HG03521 (cell line): ENCODE data around the gene PPFIA4.

Source experiments
- ATAC-seq: cut with Tn5 transposase; IDR thresholded peaks from one replicate; pipeline ENCODE4 v1.9.1; 2021; ENCODE audit warnings: mild to moderate bottlenecking, moderate library complexity; ENCODE audit not compliant: unreplicated experiment

PPFIA4 gene

GRCh38 chr1:203124546-203125317, 98.4 kb downstream of the PPFIA4 start:
- no peak for ATAC-seq

- ATAC-seq = no peak
These were observed 100.0 kb downstream of the PPFIA4 start for GRCh38 chr1:203126151-203126865.

- no peak for ATAC-seq
These were observed 100.8 kb downstream of the PPFIA4 start for GRCh38 chr1:203126866-203127665.

- no peak for ATAC-seq
These were observed 101.6 kb downstream of the PPFIA4 start, which contains the start of gene ADORA1 for GRCh38 chr1:203127666-203128430. Gene ADORA1, plus strand, starts transcription at chr1:203127726. Its CDS starts 1,116 bp downstream, at chr1:203128842.

GRCh38 chr1:203128431-203128715, 102.1 kb downstream of the PPFIA4 start:
- ATAC-seq = no peak
